ENCODE data around the gene SGPP2.

SGPP2 gene

GRCh38 chr2:222561151-222561550 is 136.8 kb downstream of the SGPP2 start:
- no peak for TF ChIP-seq CTCF (IDR thresholded peaks at IDR 0.05; ENCODE audit: poor library complexity, severe bottlenecking)
- DNase-seq (ENCODE audit: low spot score) (no peak), ATAC-seq (ENCODE audit: low read depth) (no peak)
- H3K4me1 ChIP-seq (ENCODE audit: insufficient read depth, poor library complexity, severe bottlenecking), result no peaks in the 10 kb centered on the region
- H3K36me3 ChIP-seq (ENCODE audit: low read depth), result no peaks in the 10 kb centered on the region
- H3K27me3 ChIP-seq (ENCODE audit: insufficient read depth, poor library complexity, severe bottlenecking), result no peaks in the 10 kb centered on the region
- H3K9me3 ChIP-seq (ENCODE audit: severe bottlenecking), result no peaks in the 10 kb centered on the region
- no peak overlapping the region for H3K4me3 ChIP-seq (ENCODE audit: severe bottlenecking)
- no peak overlapping the region for H3K27ac ChIP-seq (ENCODE audit: poor library complexity, severe bottlenecking)

GRCh38 chr2:222561817-222562645 is 137.7 kb downstream of the SGPP2 start:
- H3K27ac ChIP-seq (ENCODE audit: poor library complexity, severe bottlenecking), result no peak overlapping the region
- no peaks in the 10 kb centered on the region for H3K9me3 ChIP-seq (ENCODE audit: severe bottlenecking)
- no peak for DNase-seq (ENCODE audit: low spot score)
- no peaks in the 10 kb centered on the region for H3K27me3 ChIP-seq (ENCODE audit: insufficient read depth, poor library complexity, severe bottlenecking)
- H3K4me1 ChIP-seq (ENCODE audit: insufficient read depth, poor library complexity, severe bottlenecking), result no peaks in the 10 kb centered on the region
- peaks cover under 1% of the 10 kb centered on the region; the same call in 1 of the 2 replicates for H3K36me3 ChIP-seq (ENCODE audit: low read depth)
- TF ChIP-seq CTCF (IDR thresholded peaks at IDR 0.05; ENCODE audit: poor library complexity, severe bottlenecking), result peak; percentile 65
- ATAC-seq (ENCODE audit: low read depth), result peak; percentile 68
- no peak overlapping the region for H3K4me3 ChIP-seq (ENCODE audit: severe bottlenecking)

GRCh38 chr2:222563106-222563718 is 138.9 kb downstream of the SGPP2 start:
- Histone ChIP-seq H3K36me3 (ENCODE audit: low read depth) (peaks cover 13% of the 10 kb centered on the region), H3K27ac (ENCODE audit: poor library complexity, severe bottlenecking) (no peak overlapping the region), H3K27me3 (ENCODE audit: insufficient read depth, poor library complexity, severe bottlenecking) (no peaks in the 10 kb centered on the region), H3K9me3 (ENCODE audit: severe bottlenecking) (no peaks in the 10 kb centered on the region), H3K4me1 (ENCODE audit: insufficient read depth, poor library complexity, severe bottlenecking) (no peaks in the 10 kb centered on the region), H3K4me3 (ENCODE audit: severe bottlenecking) (no peak overlapping the region)
- no peak for ATAC-seq (ENCODE audit: low read depth)
- DNase-seq (ENCODE audit: low spot score), result no peak
- no peak for TF ChIP-seq CTCF (IDR thresholded peaks at IDR 0.05; ENCODE audit: poor library complexity, severe bottlenecking)

- DNase-seq (ENCODE audit: low spot score) (no peak), ATAC-seq (ENCODE audit: low read depth) (no peak)
- H3K4me1 ChIP-seq (ENCODE audit: insufficient read depth, poor library complexity, severe bottlenecking), result no peaks in the 10 kb centered on the region
- H3K36me3 ChIP-seq (ENCODE audit: low read depth), result peaks cover 16% of the 10 kb centered on the region
- H3K9me3 ChIP-seq (ENCODE audit: severe bottlenecking), result no peaks in the 10 kb centered on the region
- TF ChIP-seq CTCF (IDR thresholded peaks at IDR 0.05; ENCODE audit: poor library complexity, severe bottlenecking), result no peak
- H3K27me3 ChIP-seq (ENCODE audit: insufficient read depth, poor library complexity, severe bottlenecking), result no peaks in the 10 kb centered on the region
- H3K27ac ChIP-seq (ENCODE audit: poor library complexity, severe bottlenecking), result no peak overlapping the region
- H3K4me3 ChIP-seq (ENCODE audit: severe bottlenecking), result no peak overlapping the region
These were observed 139.6 kb downstream of the SGPP2 start for GRCh38 chr2:222563936-222564335.

GRCh38 chr2:222566229-222566628 is 141.9 kb downstream of the SGPP2 start:
- Histone ChIP-seq H3K27me3 (ENCODE audit: insufficient read depth, poor library complexity, severe bottlenecking) (no peaks in the 10 kb centered on the region), H3K36me3 (ENCODE audit: low read depth) (peaks cover 25% of the 10 kb centered on the region), H3K27ac (ENCODE audit: poor library complexity, severe bottlenecking) (no peak overlapping the region), H3K9me3 (ENCODE audit: severe bottlenecking) (no peaks in the 10 kb centered on the region), H3K4me1 (ENCODE audit: insufficient read depth, poor library complexity, severe bottlenecking) (no peaks in the 10 kb centered on the region), H3K4me3 (ENCODE audit: severe bottlenecking) (no peak overlapping the region)
- no peak for DNase-seq (ENCODE audit: low spot score)
- ATAC-seq (ENCODE audit: low read depth), result no peak
- TF ChIP-seq CTCF (IDR thresholded peaks at IDR 0.05; ENCODE audit: poor library complexity, severe bottlenecking), result no peak
